ENCODE data around the gene ZNF18.
"Not testable (repeated sequence)": the region's sequence is repeated elsewhere in the genome, so short reads cannot be mapped to it uniquely, and the experiment has no call there.

The ZNF18 gene

DNA sequence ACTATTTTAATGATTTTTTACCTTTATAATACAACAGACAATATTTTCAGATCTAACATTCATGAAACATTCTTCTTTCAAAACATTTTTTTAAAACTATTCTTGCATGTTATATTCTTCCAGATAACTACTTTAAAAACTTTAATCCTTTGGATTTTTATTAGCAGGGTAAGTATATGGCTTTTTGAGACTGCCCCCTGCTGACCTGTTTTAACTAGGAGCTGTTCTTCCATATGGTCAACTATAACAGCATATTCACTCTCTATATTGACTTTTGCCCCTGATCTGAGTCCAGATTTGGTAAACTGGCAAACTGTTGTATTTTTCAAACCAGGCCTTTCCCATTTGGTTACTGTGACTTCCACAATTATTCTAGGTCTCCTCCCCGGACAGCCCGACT is 16.5 kb downstream of the ZNF18 start:
- ChIA-PET POLR2A (no interaction called here), CTCF (no interaction called here)
- no peak for TF ChIP-seq ELF4 (IDR thresholded peaks at IDR 0.05)
- TF ChIP-seq, protein P1, sequence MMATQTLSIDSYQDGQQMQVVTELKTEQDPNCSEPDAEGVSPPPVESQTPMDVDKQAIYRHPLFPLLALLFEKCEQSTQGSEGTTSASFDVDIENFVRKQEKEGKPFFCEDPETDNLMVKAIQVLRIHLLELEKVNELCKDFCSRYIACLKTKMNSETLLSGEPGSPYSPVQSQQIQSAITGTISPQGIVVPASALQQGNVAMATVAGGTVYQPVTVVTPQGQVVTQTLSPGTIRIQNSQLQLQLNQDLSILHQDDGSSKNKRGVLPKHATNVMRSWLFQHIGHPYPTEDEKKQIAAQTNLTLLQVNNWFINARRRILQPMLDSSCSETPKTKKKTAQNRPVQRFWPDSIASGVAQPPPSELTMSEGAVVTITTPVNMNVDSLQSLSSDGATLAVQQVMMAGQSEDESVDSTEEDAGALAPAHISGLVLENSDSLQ (IDR thresholded peaks at IDR 0.05): no peak
- no peak for TF ChIP-seq HDGF (IDR thresholded peaks at IDR 0.05; ENCODE audit: borderline replicate concordance)
- no peak for TF ChIP-seq FOXM1 (IDR thresholded peaks at IDR 0.05; ENCODE audit: borderline replicate concordance)
- TF ChIP-seq ZNF384 (IDR thresholded peaks at IDR 0.05): no peak
- no peak for TF ChIP-seq SUZ12 (IDR thresholded peaks at IDR 0.05)
- no peak for TF ChIP-seq FOXK2 (IDR thresholded peaks at IDR 0.05)
- no peak for TF ChIP-seq FOXA1 (IDR thresholded peaks at IDR 0.05)
- TF ChIP-seq SP1 (IDR thresholded peaks at IDR 0.05): no peak
- TF ChIP-seq CTBP1 (IDR thresholded peaks at IDR 0.05; ENCODE audit: borderline replicate concordance): no peak
- no peak for TF ChIP-seq ARNT (IDR thresholded peaks at IDR 0.05)
- TF ChIP-seq L3MBTL2 (conservative IDR thresholded peaks at IDR 0.05): no peak
- no peak for TF ChIP-seq NFRKB (IDR thresholded peaks at IDR 0.05)
- TF ChIP-seq LEF1 (IDR thresholded peaks at IDR 0.05; ENCODE audit: borderline replicate concordance): no peak
- TF ChIP-seq TARDBP (IDR thresholded peaks at IDR 0.05): no peak
- no peak for TF ChIP-seq BHLHE40 (IDR thresholded peaks at IDR 0.05; ENCODE audit: borderline replicate concordance)
- DNase-seq (ENCODE audit: extremely low spot score): no peak

DNA sequence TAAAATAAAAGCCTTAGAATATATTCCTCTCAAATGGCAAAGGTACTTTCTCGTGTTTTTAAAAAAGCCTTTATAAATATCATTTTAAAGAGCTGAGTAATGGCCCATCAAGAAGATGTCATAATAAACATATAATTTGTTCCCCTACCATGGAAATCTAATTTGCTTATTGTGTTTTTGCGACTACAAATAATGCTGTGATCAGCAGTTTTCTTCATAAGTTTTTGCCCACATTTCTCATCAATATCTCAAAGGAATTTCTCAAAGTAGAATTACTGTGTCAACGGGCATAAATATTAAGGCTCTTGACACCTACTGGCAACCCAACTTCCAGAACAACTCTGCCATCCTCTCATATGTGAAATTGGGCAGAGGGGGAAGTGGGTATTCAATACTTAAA is 17.5 kb downstream of the ZNF18 start:
- DNase-seq (ENCODE audit: extremely low spot score): no peak
- ChIA-PET CTCF (no interaction called here), POLR2A (no interaction called here)
- TF ChIP-seq CTBP1 (IDR thresholded peaks at IDR 0.05; ENCODE audit: borderline replicate concordance): no peak
- TF ChIP-seq BHLHE40 (IDR thresholded peaks at IDR 0.05; ENCODE audit: borderline replicate concordance): no peak
- TF ChIP-seq LEF1 (IDR thresholded peaks at IDR 0.05; ENCODE audit: borderline replicate concordance): no peak
- TF ChIP-seq FOXA1 (IDR thresholded peaks at IDR 0.05): no peak

DNA sequence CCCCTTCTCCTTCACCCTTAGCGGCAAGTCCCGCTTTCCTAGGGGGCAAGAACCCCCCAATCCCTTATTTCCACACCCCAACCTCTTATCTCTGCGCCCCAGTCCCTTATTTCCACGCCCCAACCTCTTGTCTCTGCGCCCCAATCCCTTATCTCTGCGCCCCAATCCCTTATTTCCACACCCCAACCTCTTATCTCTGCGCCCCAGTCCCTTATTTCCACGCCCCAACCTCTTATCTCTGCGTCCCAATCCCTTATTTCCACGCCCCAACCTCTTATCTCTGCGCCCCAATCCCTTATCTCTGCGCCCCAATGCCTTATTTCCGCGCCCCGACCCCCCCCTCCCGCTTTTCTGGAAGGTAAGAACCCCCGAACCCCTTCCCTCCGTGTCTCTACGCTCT is 24.5 kb downstream of the ZNF18 start:
- CTCF ChIA-PET; DNase-seq (ENCODE audit: extremely low spot score); POLR2A ChIA-PET: not testable (repeated sequence)

DNA sequence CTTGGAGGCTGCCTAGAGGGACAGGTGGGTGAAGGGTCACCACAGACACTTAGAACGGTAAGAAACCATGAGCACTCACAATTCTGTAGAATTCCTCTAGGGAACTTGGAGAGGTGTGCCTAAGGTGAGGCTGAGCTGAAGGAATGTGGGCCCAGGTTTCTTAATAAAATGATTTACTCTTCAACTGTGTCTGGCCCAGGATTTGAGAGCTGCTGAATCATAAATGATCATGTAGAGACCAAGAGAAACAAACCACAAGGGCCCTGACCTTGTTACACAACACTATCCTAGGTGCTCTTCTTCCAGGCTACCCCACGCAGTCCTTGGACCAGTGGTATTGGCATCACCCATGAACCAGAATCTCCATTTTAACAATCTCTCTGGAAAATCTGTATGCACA is 27.7 kb downstream of the ZNF18 start:
- CTCF ChIA-PET: no interaction called here

DNA sequence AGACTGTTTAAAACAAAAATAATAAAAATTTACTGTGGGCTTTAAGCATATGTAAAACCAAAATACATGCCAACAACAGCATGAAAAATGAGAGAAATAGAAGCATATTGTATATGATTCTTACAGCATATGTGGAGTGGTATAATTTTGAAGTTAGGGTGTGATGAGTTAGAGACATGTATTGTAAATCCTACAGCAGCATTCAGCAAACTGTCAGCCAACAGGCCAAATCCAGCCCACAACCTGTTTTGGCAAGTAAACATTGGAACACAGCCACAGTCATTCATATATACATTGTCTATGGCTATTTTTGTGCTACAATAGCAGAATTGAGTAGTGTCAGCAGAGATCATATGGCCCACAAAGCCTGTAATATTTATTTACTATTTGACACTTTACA is 42.3 kb downstream of the ZNF18 start:
- ChIA-PET POLR2A (no interaction called here), CTCF (no interaction called here)
- DNase-seq (ENCODE audit: extremely low spot score): no peak
- no peak for TF ChIP-seq BHLHE40 (IDR thresholded peaks at IDR 0.05; ENCODE audit: borderline replicate concordance)
- no peak for TF ChIP-seq SP1 (IDR thresholded peaks at IDR 0.05)
- TF ChIP-seq ZNF384 (IDR thresholded peaks at IDR 0.05): no peak
- TF ChIP-seq FOXA1 (IDR thresholded peaks at IDR 0.05): no peak
- TF ChIP-seq L3MBTL2 (conservative IDR thresholded peaks at IDR 0.05): no peak
- TF ChIP-seq FOXK2 (IDR thresholded peaks at IDR 0.05): no peak
- no peak for TF ChIP-seq SUZ12 (IDR thresholded peaks at IDR 0.05)
- TF ChIP-seq FOXM1 (IDR thresholded peaks at IDR 0.05; ENCODE audit: borderline replicate concordance): no peak

More for the DNA sequence above, 27.7 kb downstream of the ZNF18 start:
- no peak for DNase-seq (ENCODE audit: extremely low spot score)
- no peak for TF ChIP-seq ZNF384 (IDR thresholded peaks at IDR 0.05)
- TF ChIP-seq FOXA1 (IDR thresholded peaks at IDR 0.05): no peak
- no peak for TF ChIP-seq SUZ12 (IDR thresholded peaks at IDR 0.05)
- no peak for TF ChIP-seq HDGF (IDR thresholded peaks at IDR 0.05; ENCODE audit: borderline replicate concordance)
- no peak for TF ChIP-seq ELF4 (IDR thresholded peaks at IDR 0.05)
- TF ChIP-seq CTBP1 (IDR thresholded peaks at IDR 0.05; ENCODE audit: borderline replicate concordance): no peak
- TF ChIP-seq L3MBTL2 (conservative IDR thresholded peaks at IDR 0.05): no peak
- TF ChIP-seq LEF1 (IDR thresholded peaks at IDR 0.05; ENCODE audit: borderline replicate concordance): no peak
- TF ChIP-seq SP1 (IDR thresholded peaks at IDR 0.05): no peak
- TF ChIP-seq ARNT (IDR thresholded peaks at IDR 0.05): no peak
- TF ChIP-seq TARDBP (IDR thresholded peaks at IDR 0.05): no peak
- no peak for TF ChIP-seq NFRKB (IDR thresholded peaks at IDR 0.05)
- no peak for TF ChIP-seq BHLHE40 (IDR thresholded peaks at IDR 0.05; ENCODE audit: borderline replicate concordance)
- no peak for TF ChIP-seq FOXK2 (IDR thresholded peaks at IDR 0.05)
- TF ChIP-seq FOXM1 (IDR thresholded peaks at IDR 0.05; ENCODE audit: borderline replicate concordance): no peak
- TF ChIP-seq, protein P1 (IDR thresholded peaks at IDR 0.05): no peak
- POLR2A ChIA-PET: no interaction called here

DNA sequence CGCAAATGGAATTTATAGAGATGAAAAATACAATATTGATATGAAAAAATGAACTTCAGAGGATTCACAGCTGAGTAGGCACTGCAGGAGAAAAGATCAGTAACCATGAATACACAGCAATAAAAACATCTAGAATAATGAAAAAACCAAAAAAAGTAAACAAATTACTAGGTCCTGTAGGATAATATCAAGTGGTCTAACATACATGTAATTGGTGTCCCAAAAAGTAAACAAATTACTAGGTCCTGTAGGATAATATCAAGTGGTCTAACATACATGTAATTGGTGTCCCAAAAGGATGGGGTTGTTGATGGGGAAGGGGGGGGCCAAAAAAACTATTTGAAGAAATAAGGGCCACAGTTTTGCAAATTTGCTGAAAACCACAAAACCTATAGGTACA is 43.4 kb downstream of the ZNF18 start:
- no peak for TF ChIP-seq CTBP1 (IDR thresholded peaks at IDR 0.05; ENCODE audit: borderline replicate concordance)
- TF ChIP-seq FOXK2 (IDR thresholded peaks at IDR 0.05): no peak
- TF ChIP-seq FOXA1 (IDR thresholded peaks at IDR 0.05): no peak
- no peak for TF ChIP-seq BHLHE40 (IDR thresholded peaks at IDR 0.05; ENCODE audit: borderline replicate concordance)
- no peak for TF ChIP-seq ZNF384 (IDR thresholded peaks at IDR 0.05)
- TF ChIP-seq HDGF (IDR thresholded peaks at IDR 0.05; ENCODE audit: borderline replicate concordance): no peak
- no peak for TF ChIP-seq TARDBP (IDR thresholded peaks at IDR 0.05)
- no peak for TF ChIP-seq SUZ12 (IDR thresholded peaks at IDR 0.05)
- no peak for TF ChIP-seq ELF4 (IDR thresholded peaks at IDR 0.05)
- no peak for TF ChIP-seq ARNT (IDR thresholded peaks at IDR 0.05)
- no peak for TF ChIP-seq SP1 (IDR thresholded peaks at IDR 0.05)
- no peak for TF ChIP-seq L3MBTL2 (conservative IDR thresholded peaks at IDR 0.05)
- no peak for TF ChIP-seq NFRKB (IDR thresholded peaks at IDR 0.05)
- no peak for TF ChIP-seq FOXM1 (IDR thresholded peaks at IDR 0.05; ENCODE audit: borderline replicate concordance)
- TF ChIP-seq, protein P1 (IDR thresholded peaks at IDR 0.05): no peak
- TF ChIP-seq LEF1 (IDR thresholded peaks at IDR 0.05; ENCODE audit: borderline replicate concordance): no peak
- ChIA-PET POLR2A (no interaction called here), CTCF (no interaction called here)
- DNase-seq (ENCODE audit: extremely low spot score): no peak

DNA sequence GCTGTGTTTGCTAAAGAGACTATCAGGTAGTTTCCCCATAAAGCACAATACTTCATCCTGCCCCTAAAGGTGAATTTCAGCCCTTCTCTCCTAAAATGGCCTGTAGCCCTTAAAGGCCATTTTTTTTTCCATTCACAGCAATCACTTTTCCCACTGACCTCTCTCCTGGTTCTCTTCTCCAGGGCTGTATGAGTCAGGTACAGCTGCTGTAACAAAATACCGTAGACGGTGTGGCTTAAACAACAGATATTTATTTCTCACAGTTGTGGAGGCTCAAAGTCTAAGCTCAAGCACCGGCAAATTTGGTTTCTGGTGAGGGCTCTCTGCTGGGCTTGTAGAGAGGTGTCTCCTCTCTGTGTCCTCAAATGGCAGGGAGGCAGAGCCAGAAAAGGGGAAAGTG is 44.7 kb downstream of the ZNF18 start:
- TF ChIP-seq FOXM1 (IDR thresholded peaks at IDR 0.05; ENCODE audit: borderline replicate concordance) (no peak), SP1 (IDR thresholded peaks at IDR 0.05) (no peak), SUZ12 (IDR thresholded peaks at IDR 0.05) (no peak), HDGF (IDR thresholded peaks at IDR 0.05; ENCODE audit: borderline replicate concordance) (no peak), FOXA1 (IDR thresholded peaks at IDR 0.05) (no peak), LEF1 (IDR thresholded peaks at IDR 0.05; ENCODE audit: borderline replicate concordance) (no peak), L3MBTL2 (conservative IDR thresholded peaks at IDR 0.05) (no peak), BHLHE40 (IDR thresholded peaks at IDR 0.05; ENCODE audit: borderline replicate concordance) (no peak), CTBP1 (IDR thresholded peaks at IDR 0.05; ENCODE audit: borderline replicate concordance) (no peak), ARNT (IDR thresholded peaks at IDR 0.05) (no peak), FOXK2 (IDR thresholded peaks at IDR 0.05) (no peak)
- DNase-seq (ENCODE audit: extremely low spot score): no peak
- ChIA-PET CTCF (no interaction called here), POLR2A (no interaction called here)

Data from HEK293T (cell line).